Measurements from ENCODE around the gene C1orf159.

C1orf159 gene

DNA sequence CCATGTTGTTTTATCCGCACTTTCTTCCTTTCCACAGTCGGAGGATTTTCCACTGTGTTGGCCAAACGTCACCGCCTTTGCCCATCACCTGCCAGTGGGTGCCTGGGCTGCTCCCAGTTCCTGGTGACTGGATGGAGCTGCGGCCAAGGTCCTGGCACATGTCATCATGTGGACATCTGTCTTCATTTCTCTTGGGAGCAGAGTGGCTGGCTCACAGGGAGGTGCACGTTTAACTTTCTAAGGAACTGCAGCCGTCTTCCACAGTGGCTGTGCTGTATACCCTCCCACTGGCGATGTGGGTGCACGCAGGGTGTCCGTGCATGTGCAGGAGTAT, 22.3 kb downstream of the C1orf159 start:
- no peak for FAIRE-seq
- TF ChIP-seq, protein P1, sequence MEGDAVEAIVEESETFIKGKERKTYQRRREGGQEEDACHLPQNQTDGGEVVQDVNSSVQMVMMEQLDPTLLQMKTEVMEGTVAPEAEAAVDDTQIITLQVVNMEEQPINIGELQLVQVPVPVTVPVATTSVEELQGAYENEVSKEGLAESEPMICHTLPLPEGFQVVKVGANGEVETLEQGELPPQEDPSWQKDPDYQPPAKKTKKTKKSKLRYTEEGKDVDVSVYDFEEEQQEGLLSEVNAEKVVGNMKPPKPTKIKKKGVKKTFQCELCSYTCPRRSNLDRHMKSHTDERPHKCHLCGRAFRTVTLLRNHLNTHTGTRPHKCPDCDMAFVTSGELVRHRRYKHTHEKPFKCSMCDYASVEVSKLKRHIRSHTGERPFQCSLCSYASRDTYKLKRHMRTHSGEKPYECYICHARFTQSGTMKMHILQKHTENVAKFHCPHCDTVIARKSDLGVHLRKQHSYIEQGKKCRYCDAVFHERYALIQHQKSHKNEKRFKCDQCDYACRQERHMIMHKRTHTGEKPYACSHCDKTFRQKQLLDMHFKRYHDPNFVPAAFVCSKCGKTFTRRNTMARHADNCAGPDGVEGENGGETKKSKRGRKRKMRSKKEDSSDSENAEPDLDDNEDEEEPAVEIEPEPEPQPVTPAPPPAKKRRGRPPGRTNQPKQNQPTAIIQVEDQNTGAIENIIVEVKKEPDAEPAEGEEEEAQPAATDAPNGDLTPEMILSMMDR (IDR thresholded peaks at IDR 0.05; ENCODE audit: insufficient read depth, missing control alignments), result no peak
- DNase-seq (ENCODE audit: insufficient read length, low spot score), result no peak

DNA sequence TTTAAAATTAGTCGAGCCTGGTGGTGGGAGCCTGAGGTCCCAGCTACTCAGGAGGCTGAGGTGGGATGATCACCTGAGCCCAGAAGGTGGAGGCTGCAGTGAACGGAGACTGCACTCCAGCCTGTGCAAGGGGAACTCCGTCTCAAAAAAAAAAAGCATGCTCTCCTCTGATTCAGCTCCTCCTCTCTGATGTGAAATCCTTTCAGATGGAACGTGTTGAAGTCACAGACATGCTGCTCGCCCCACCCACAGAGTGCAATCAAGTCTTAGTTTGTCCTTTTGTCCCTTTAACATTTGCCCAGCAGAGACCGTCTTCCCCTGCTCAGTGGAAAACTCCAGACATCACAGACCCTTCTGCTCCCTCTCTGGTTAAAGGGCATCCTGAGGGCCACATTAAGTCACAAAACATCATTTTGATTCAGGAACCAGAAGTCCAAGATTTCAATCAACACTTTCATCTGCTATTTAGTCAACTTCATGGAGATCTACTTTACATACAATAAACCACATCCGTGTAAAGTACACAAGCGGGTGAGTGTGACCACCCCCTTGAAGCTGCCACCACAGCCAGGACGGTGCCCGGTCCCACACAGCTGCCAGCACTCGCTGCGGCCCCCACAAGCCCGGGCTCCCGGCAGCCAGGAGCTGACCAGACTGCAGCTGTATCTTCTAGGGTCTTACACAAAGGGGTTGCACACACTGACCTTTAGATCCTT, 22.8 kb downstream of the C1orf159 start:
- TF ChIP-seq, protein P1 (IDR thresholded peaks at IDR 0.05; ENCODE audit: insufficient read depth, missing control alignments), result no peak
- FAIRE-seq (no peak), DNase-seq (ENCODE audit: insufficient read length, low spot score) (no peak)

DNA sequence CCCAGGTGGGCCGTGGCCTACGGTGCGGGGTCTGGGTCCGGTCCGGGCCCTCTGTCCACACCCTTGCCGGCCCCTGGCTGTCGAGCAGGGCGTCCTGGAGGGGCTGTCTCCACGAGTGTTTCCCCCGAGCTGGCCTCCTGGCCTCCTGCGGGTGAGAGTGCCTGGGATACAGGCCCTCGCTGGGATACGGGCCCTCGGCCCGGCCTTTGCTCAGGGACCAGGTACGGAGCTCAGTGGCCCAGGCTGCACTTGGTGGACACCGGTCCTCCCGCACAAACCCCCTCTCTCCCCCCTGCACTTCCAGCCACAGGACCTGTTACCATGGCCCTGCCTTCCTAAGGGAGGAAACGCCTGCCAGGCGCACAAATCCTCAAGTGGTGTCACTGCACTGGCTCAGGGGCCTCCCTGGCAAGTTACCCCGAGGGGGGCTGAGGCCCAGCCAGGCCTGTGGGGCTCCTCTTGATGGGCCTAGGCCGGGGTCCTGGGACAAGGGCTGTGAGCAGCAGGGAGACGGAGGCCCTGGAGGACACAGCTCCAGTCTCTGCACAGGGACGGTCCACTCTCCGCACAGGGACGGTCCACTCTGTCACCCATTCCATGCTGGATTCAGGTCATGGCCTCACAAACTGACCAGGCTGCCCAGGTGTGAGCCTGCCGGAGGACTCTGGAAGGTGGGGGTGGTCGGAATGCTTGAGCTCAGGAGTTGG, 23.6 kb downstream of the C1orf159 start:
- FAIRE-seq (no peak), DNase-seq (ENCODE audit: insufficient read length, low spot score) (no peak)
- TF ChIP-seq, protein P1 (IDR thresholded peaks at IDR 0.05; ENCODE audit: insufficient read depth, missing control alignments), result no peak

DNA sequence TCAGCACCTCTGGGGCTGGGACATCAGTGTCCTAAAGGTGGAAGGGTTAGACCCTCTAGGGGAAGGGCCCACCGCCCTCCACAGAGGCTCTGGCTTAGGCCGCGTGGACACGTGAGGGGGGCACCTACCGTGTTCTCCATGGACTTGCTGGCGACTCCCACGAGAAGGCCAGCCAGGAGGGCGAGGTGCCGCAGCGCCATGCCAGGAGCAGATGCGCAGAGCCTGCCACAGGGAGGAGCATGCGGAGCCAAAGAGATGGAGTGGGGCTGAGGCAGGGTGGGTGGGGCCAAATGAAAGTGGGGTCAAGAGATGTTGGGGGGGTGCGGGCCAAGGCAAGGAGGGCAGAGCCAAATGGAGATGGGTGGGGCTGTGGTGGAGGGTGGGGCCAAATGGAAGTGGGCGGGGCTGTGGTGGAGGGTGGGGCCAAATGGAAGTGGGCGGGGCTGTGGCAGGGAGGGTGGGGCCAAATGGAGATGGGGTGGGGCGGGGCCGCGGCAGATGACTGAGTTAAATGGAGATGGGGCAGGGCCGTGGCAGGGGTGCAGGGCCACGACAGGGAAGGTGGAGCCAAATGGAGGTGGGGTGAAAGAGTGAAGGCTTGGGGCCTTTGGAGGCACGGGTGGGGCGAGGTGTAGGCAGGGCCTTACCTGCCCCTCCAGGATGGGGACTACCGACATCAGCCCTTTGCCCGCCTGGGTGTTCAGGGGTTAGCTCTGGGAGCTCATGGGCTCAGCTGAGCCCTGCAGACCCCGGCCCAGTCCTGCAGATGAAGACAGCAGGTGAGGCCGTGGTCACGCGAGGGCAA, 24.3 kb downstream of the C1orf159 start:
- FAIRE-seq (no peak), DNase-seq (ENCODE audit: insufficient read length, low spot score) (no peak)
- TF ChIP-seq, protein P1 (IDR thresholded peaks at IDR 0.05; ENCODE audit: insufficient read depth, missing control alignments), result no peak

DNA sequence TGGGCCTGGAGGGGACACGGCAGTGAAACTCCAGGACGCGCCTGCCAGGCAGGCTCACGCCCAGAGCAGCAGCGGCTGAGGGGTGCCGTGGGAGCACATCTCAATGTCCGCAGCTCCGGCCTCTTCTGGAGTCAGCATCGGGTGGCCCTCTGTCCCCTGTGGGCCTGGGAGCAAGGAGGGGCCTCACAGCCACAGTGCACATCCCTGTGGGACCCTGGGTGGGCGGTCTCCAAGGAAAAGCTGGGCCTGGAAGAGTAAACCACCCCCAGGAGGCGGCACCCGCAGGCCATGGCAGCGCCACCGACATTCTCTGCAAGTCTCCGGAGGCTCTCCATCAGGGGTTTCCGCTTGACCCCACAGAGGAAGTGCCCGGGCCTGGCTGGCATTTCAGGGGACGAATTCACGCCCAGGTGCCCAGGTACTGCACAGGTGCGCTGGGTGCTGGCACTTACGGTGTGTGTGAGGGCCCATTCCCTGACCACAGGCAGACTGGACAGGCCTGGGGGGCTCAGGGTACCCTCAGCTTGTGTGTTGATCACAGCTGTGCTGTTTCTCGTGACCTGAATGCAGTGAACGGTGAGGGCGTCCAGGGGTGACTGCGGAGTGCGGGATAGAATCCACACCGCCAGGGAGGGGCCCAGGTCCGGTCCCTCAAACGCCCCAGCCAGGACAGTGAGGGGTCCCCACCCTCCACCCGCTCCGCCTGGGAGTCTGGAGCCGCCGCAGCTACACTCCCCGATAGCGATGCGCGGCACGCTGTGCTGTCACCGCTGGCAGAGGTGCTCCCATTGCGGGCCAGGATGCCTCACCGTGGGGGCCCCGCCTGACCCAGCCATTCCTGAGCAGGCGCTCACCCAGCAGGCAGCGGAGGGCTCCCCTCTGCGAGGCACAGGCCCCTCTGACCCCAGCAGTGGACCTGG, 25.2 kb downstream of the C1orf159 start:
- DNase-seq (ENCODE audit: insufficient read length, low spot score) (no peak), FAIRE-seq (no peak)
- TF ChIP-seq, protein P1 (IDR thresholded peaks at IDR 0.05; ENCODE audit: insufficient read depth, missing control alignments), result no peak

DNA sequence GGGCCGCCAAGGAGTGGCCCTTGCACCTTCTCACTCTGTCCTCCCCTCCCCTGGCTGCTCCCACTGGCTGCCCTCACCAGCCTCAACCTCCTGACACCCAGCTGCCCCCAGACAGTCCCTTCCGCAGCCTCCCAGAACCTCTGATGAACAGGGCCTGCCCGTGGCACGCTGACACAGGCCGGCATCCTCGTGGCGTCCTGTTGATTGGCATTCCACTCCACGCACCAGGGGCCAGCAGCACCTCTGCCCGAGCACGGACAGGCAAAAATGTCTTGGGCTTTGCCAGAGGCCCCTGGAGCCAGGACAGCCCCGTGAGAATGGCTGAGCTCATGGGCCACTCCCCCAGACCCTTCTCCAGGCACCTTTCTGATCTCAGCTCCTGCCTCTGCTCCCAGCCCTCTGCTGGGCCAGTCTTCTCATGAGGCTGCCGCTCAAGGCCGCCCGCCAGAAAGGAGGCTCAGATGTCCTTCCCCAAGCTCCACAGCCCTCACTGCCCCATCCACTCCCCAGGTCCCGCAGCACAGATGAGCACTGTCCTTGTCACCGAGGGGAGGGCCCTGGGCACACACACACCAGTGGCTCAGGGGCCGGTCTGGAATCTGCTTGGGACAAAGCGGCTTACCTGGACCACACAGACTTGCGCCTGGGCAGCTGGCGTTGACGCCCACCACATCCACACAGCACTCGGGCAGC, 26.0 kb downstream of the C1orf159 start:
- FAIRE-seq, result no peak
- TF ChIP-seq, protein P1 (IDR thresholded peaks at IDR 0.05; ENCODE audit: insufficient read depth, missing control alignments), result no peak

More for the DNA sequence above, 26.0 kb downstream of the C1orf159 start:
- DNase-seq (ENCODE audit: insufficient read length, low spot score), result no peak

Data from D721Med (cell line).